CD4-positive, alpha-beta T cell (primary cell): Measurements from ENCODE around the gene LMBR1L. TPM values are rescaled to one million over a fixed set of nuclear protein-coding genes. Genes with fewer than 3 reads are reported as not detected.
"Not testable (repeated sequence)": the region's sequence is repeated elsewhere in the genome, so short reads cannot be mapped to it uniquely, and the experiment has no call there.

Source experiments
- ATAC-seq: fragments of 200-7000 bp; cut with Tn5 transposase; one replicate; pipeline ENCODE4 v1.10.0; 2022; ENCODE audit warnings: mild to moderate bottlenecking; ENCODE audit not compliant: poor library complexity
- CTCF ChIA-PET: fragments of 350-600 bp; sonication (Branson Sonifier 250); formaldehyde crosslinking; loops from one replicate; lab custom pipeline; 2021; ENCODE audit warnings: antibody characterized with exemption, inconsistent platforms; lab: Charles Lee
- POLR2A ChIA-PET: fragments of 350-600 bp; sonication (Branson Sonifier 250); formaldehyde crosslinking; loops from one replicate; lab custom pipeline; 2021; ENCODE audit warnings: antibody characterized with exemption, inconsistent platforms; lab: Charles Lee
- DNase-seq, 14 experiments: peaks; one replicate each; pipeline ENCODE4 v3.0.0-alpha.2; 2013 to 2020; ENCODE audit warnings: mixed read lengths in 2 of 14
- H3K27ac ChIP-seq, 2 donors: one replicate each; pipeline versions ENCODE4 v1.5.1 to v1.7.0; 2013; ENCODE audit warnings: low read length in 2 of 2, low read depth in 1 of 2, mild to moderate bottlenecking in 1 of 2
- H3K27me3 ChIP-seq, 2 experiments: 1 replicate in 1 of 2; 2 replicates in 1 of 2; pipeline versions ENCODE4 v1.6.1 to v1.7.0; 2013; ENCODE audit warnings: low read length in 2 of 2, control low read depth in 1 of 2, mild to moderate bottlenecking in 1 of 2, moderate library complexity in 1 of 2; ENCODE audit not compliant: insufficient read depth in 2 of 2, control insufficient read depth in 1 of 2
- H3K36me3 ChIP-seq: one replicate; pipeline ENCODE4 v1.6.1; 2013; ENCODE audit warnings: low read length, control low read depth; ENCODE audit not compliant: insufficient read depth
- H3K4me1 ChIP-seq: one replicate; pipeline ENCODE4 v1.6.1; 2013; ENCODE audit warnings: low read length, control low read depth; ENCODE audit not compliant: insufficient read depth
- H3K4me3 ChIP-seq: one replicate; pipeline ENCODE4 v1.5.1; 2013; ENCODE audit warnings: mild to moderate bottlenecking, low read length, moderate library complexity
- H3K9me3 ChIP-seq, 2 experiments: 1 replicate in 1 of 2; 2 replicates in 1 of 2; pipeline versions ENCODE4 v1.6.1 to v1.7.0; 2013; ENCODE audit warnings: low read length in 2 of 2, mild to moderate bottlenecking in 2 of 2, control low read depth in 1 of 2, moderate library complexity in 1 of 2; ENCODE audit not compliant: control insufficient read depth in 1 of 2, insufficient read depth in 1 of 2
- H3K27ac Mint-ChIP-seq: one replicate; pipeline ENCODE4 v1.8.0; 2020; ENCODE audit warnings: mixed read lengths
- H3K27me3 Mint-ChIP-seq: one replicate; pipeline ENCODE4 v1.8.0; 2021; ENCODE audit warnings: mixed read lengths
- H3K36me3 Mint-ChIP-seq: one replicate; pipeline ENCODE4 v1.8.0; 2021; ENCODE audit warnings: low read depth, mixed read lengths
- H3K4me1 Mint-ChIP-seq: one replicate; pipeline ENCODE4 v1.8.0; 2021; ENCODE audit warnings: low read depth, mixed read lengths
- H3K4me3 Mint-ChIP-seq: one replicate; pipeline ENCODE4 v1.8.0; 2020; ENCODE audit warnings: mild to moderate bottlenecking, mixed read lengths
- H3K9me3 Mint-ChIP-seq: one replicate; pipeline ENCODE4 v1.8.0; 2020; ENCODE audit warnings: mixed read lengths
- CTCF ChIP-seq: fragments of 200-600 bp; IDR thresholded peaks from one replicate; pipeline ENCODE4 v1.8.0; 2022; ENCODE audit warnings: antibody characterized with exemption, mild to moderate bottlenecking
- intact Hi-C, 2 experiments: fragments of 100-400 bp; cut with DNase I in 1 of 2; cut with micrococcal nuclease in 1 of 2; formaldehyde crosslinking; loops; one replicate each; pipeline versions ENCODE4 v1.15.1 to v1.9.0; 2023 to 2025; cut with DNase I, micrococcal nuclease
- total RNA-seq, 174 experiments: library from RNA in 2 of 174; stranded (reverse) in 2 of 174; gene quantifications; one replicate each; pipeline ENCODE4 v1.2.3 and lab custom pipeline; 2021 to 2026

LMBR1L gene
- total RNA-seq, 2 experiments from 2014 or later = 401 to 418 TPM

- no peaks in the 10 kb centered on the region for H3K9me3 ChIP-seq
- DNase-seq = no peak
- H3K36me3 ChIP-seq = no peaks in the 10 kb centered on the region
- H3K9me3 Mint-ChIP-seq = no peaks in the 10 kb centered on the region
- no peaks in the 10 kb centered on the region for H3K36me3 Mint-ChIP-seq
- no peak for ATAC-seq
- POLR2A ChIA-PET = no interaction called here
- no peak for TF ChIP-seq CTCF
- H3K27ac ChIP-seq = no peak overlapping the region
- H3K27ac Mint-ChIP-seq = no peak overlapping the region
- intact Hi-C loops = loop anchor here in 1 of 2 experiments (5.0 kb wide), 1 partner anchor 33 kb away; no protein-coding TSS in a partner anchor
- H3K4me3 ChIP-seq = no peak overlapping the region
- no peaks in the 10 kb centered on the region for H3K27me3 ChIP-seq
- no peaks in the 10 kb centered on the region for H3K4me1 Mint-ChIP-seq
- no peaks in the 10 kb centered on the region for H3K4me1 ChIP-seq
- CTCF ChIA-PET = no interaction called here
- no peaks in the 10 kb centered on the region for H3K27me3 Mint-ChIP-seq
- H3K4me3 Mint-ChIP-seq = no peak overlapping the region
These were observed 28.4 kb upstream of the LMBR1L start for GRCh38 chr12:49138999-49139398.

- H3K36me3 Mint-ChIP-seq = no peaks in the 10 kb centered on the region
- CTCF ChIA-PET = no interaction called here
- no peak overlapping the region for H3K4me3 Mint-ChIP-seq
These were observed 27.9 kb upstream of the LMBR1L start for GRCh38 chr12:49138587-49138986.

GRCh38 chr12:49137476-49137875 is 26.8 kb upstream of the LMBR1L start:
- ChIA-PET CTCF (no interaction called here), POLR2A (interaction anchor here (0.7 kb wide), 1 partner anchor 51 kb away, joined by 3 read pairs; the partner anchor contains the start of gene TUBA1A)
- Mint-ChIP-seq H3K36me3 (no peaks in the 10 kb centered on the region), H3K27ac (no peak overlapping the region), H3K4me1 (peaks cover under 1% of the 10 kb centered on the region), H3K27me3 (no peaks in the 10 kb centered on the region), H3K4me3 (no peak overlapping the region), H3K9me3 (no peaks in the 10 kb centered on the region)
- no peak for TF ChIP-seq CTCF
- Histone ChIP-seq H3K4me3 (no peak overlapping the region), H3K4me1 (no peaks in the 10 kb centered on the region), H3K27ac (no peak overlapping the region), H3K9me3 (no peaks in the 10 kb centered on the region), H3K36me3 (no peaks in the 10 kb centered on the region), H3K27me3 (no peaks in the 10 kb centered on the region)
- DNase-seq = no peak
- ATAC-seq = no peak
- intact Hi-C loops = loop anchor here in 1 of 2 experiments (5.0 kb wide), 1 partner anchor 35 kb away; no protein-coding TSS in a partner anchor

More at GRCh38 chr12:49138587-49138986, 27.9 kb upstream of the LMBR1L start:
- DNase-seq (no peak), ATAC-seq (no peak)
- H3K9me3 Mint-ChIP-seq = no peaks in the 10 kb centered on the region
- no peaks in the 10 kb centered on the region for H3K4me1 Mint-ChIP-seq
- H3K27me3 ChIP-seq = no peaks in the 10 kb centered on the region
- intact Hi-C loops = loop anchor here in 1 of 2 experiments (5.0 kb wide), 1 partner anchor 34 kb away; no protein-coding TSS in a partner anchor
- H3K27me3 Mint-ChIP-seq = no peaks in the 10 kb centered on the region
- TF ChIP-seq CTCF = no peak
- no peaks in the 10 kb centered on the region for H3K4me1 ChIP-seq
- no peak overlapping the region for H3K4me3 ChIP-seq
- no peaks in the 10 kb centered on the region for H3K9me3 ChIP-seq
- no peak overlapping the region for H3K27ac Mint-ChIP-seq
- H3K27ac ChIP-seq = no peak overlapping the region
- POLR2A ChIA-PET = no interaction called here
- H3K36me3 ChIP-seq = no peaks in the 10 kb centered on the region

GRCh38 chr12:49136997-49137396 is 26.4 kb upstream of the LMBR1L start:
- H3K27me3 ChIP-seq, ATAC-seq, H3K9me3 Mint-ChIP-seq, CTCF ChIA-PET, H3K4me3 ChIP-seq, H3K4me1 Mint-ChIP-seq, H3K4me3 Mint-ChIP-seq, DNase-seq, H3K27ac ChIP-seq, H3K4me1 ChIP-seq, H3K9me3 ChIP-seq, H3K36me3 ChIP-seq, POLR2A ChIA-PET, H3K27me3 Mint-ChIP-seq, H3K27ac Mint-ChIP-seq, H3K36me3 Mint-ChIP-seq: not testable (repeated sequence)
- intact Hi-C loops = loop anchor here in 1 of 2 experiments (5.0 kb wide), 1 partner anchor 35 kb away; no protein-coding TSS in a partner anchor
